Left lung (tissue), 10 donors: ENCODE data around the gene DAB2IP. TPM values are rescaled to one million over a fixed set of nuclear protein-coding genes. Genes with fewer than 3 reads are reported as not detected.

Source experiments
- ATAC-seq: fragments of 200-7000 bp; cut with Tn5 transposase; one replicate; pipeline ENCODE4 v1.9.1; 2020; ENCODE audit warnings: moderate library complexity
- DNase-seq, 4 donors: peaks; one replicate each; pipeline ENCODE4 v3.0.0-alpha.2; 2013 to 2020
- H3K27ac ChIP-seq, 2 donors: fragments of 200-600 bp; sonication (generic) in 1 of 2; one replicate each; pipeline versions ENCODE4 v1.5.0 to v1.8.0; 2020 to 2021
- H3K27me3 ChIP-seq, 2 donors: fragments of 200-600 bp; sonication (generic) in 1 of 2; one replicate each; pipeline versions ENCODE4 v1.5.0 to v1.8.0; 2020 to 2021
- H3K36me3 ChIP-seq, 2 donors: fragments of 200-600 bp; sonication (generic) in 1 of 2; one replicate each; pipeline versions ENCODE4 v1.5.0 to v1.8.0; 2020 to 2021
- H3K4me1 ChIP-seq, 2 donors: fragments of 200-600 bp; one replicate each; pipeline ENCODE4 v1.8.0; 2021
- H3K4me3 ChIP-seq, 2 donors: fragments of 200-600 bp; sonication (generic) in 1 of 2; one replicate each; pipeline versions ENCODE4 v1.5.0 to v1.8.0; 2020 to 2021; ENCODE audit warnings: mild to moderate bottlenecking in 1 of 2
- H3K9me3 ChIP-seq, 2 donors: fragments of 200-600 bp; sonication (generic) in 1 of 2; one replicate each; pipeline versions ENCODE4 v1.5.0 to v1.8.0; 2020 to 2021
- CTCF ChIP-seq, 2 donors: fragments of 200-600 bp; sonication (generic) in 1 of 2; IDR thresholded peaks; one replicate each; pipeline versions ENCODE4 v1.5.0 to v1.8.0; 2021; ENCODE audit warnings: antibody characterized with exemption in 2 of 2
- intact Hi-C, 2 donors: fragments of 100-400 bp; cut with DNase I; formaldehyde crosslinking; loops; one replicate each; pipeline versions ENCODE4 v1.11.2 to v1.14.2; 2022
- polyA plus RNA-seq, 6 donors: library from polyadenylated mRNA; unstranded; fragments of 120-200 nt; gene quantifications; one replicate each; pipeline ENCODE4 v1.2.1, GENCODE V29; 2013; ENCODE audit not compliant: insufficient read length in 6 of 6
- total RNA-seq, 2 donors: library from RNA; stranded (reverse); fragmentation: NEBNext Ultra II Directional; extraction: Animal tissue kit (Norgen Biotek cat#: 25700); gene quantifications; one replicate each; pipeline ENCODE4 v1.2.1, GENCODE V29; 2021
- donor health status: DM: no; HTN: yes; CAD: no.
- donor health status: DM: no; HTN: no; CAD: no.

The DAB2IP gene
- total and polyA plus RNA-seq, 8 donors = 25.0 to 53.4 (median 34.6) TPM

- Histone ChIP-seq H3K27me3 (no peaks in the 10 kb centered on the region), H3K9me3 (no peaks in the 10 kb centered on the region), H3K27ac (peak overlapping the region in 1 of 2 donors; percentile 8), H3K36me3 (no peaks in the 10 kb centered on the region), H3K4me3 (no peak overlapping the region), H3K4me1 (peaks cover 8 to 60% of the 10 kb centered on the region in 2 donors)
- no peak for ATAC-seq
- TF ChIP-seq CTCF (IDR thresholded peaks at IDR 0.05) = no peak
- DNase-seq = no peak
- intact Hi-C loops = no loop called here
These were observed 97.4 kb downstream of the DAB2IP start for GRCh38 chr9:121748727-121749423.

GRCh38 chr9:121749614-121750013 lies 98.2 kb downstream of the DAB2IP start:
- Histone ChIP-seq H3K27me3 (no peaks in the 10 kb centered on the region), H3K36me3 (no peaks in the 10 kb centered on the region), H3K4me3 (no peak overlapping the region), H3K9me3 (no peaks in the 10 kb centered on the region), H3K27ac (peak overlapping the region in 1 of 2 donors; percentile 8), H3K4me1 (peaks cover 4 to 60% of the 10 kb centered on the region in 2 donors)
- intact Hi-C loops = no loop called here
- no peak for TF ChIP-seq CTCF (IDR thresholded peaks at IDR 0.05)
- DNase-seq (no peak), ATAC-seq (no peak)

- DNase-seq = no peak
- H3K27ac ChIP-seq = no peak overlapping the region
- no peaks in the 10 kb centered on the region for H3K27me3 ChIP-seq
- H3K36me3 ChIP-seq = no peaks in the 10 kb centered on the region
- intact Hi-C loops = no loop called here
- ATAC-seq = no peak
- H3K9me3 ChIP-seq = no peaks in the 10 kb centered on the region
- TF ChIP-seq CTCF (IDR thresholded peaks at IDR 0.05) = no peak
- no peak overlapping the region for H3K4me3 ChIP-seq
- H3K4me1 ChIP-seq = peaks cover 0 to 58% of the 10 kb centered on the region in 2 donors
These were observed 98.9 kb downstream of the DAB2IP start for GRCh38 chr9:121750259-121750714.

GRCh38 chr9:121750715-121751623 lies 99.5 kb downstream of the DAB2IP start:
- H3K4me1 ChIP-seq = peaks cover 0 to 58% of the 10 kb centered on the region in 2 donors
- no peak overlapping the region for H3K27ac ChIP-seq
- TF ChIP-seq CTCF (IDR thresholded peaks at IDR 0.05) = no peak
- ATAC-seq (no peak), DNase-seq (no peak)
- no peaks in the 10 kb centered on the region for H3K27me3 ChIP-seq
- no peak overlapping the region for H3K4me3 ChIP-seq
- H3K36me3 ChIP-seq = no peaks in the 10 kb centered on the region
- intact Hi-C loops = no loop called here
- no peaks in the 10 kb centered on the region for H3K9me3 ChIP-seq
